NOMO-1 treated with dmso at 0.1 percent for 144 hours (cell line): ENCODE measurements around the gene ATMIN.

Experiments
- DNase-seq: peaks from one replicate; lab custom pipeline; 2025; ENCODE audit not compliant: unreplicated experiment; lab: John Stamatoyannopoulos, UW

ATMIN gene

GRCh38 chr16:81035398-81035974 is at the start of gene ATMIN:
ATMIN (plus strand) TSS chr16:81035842; CDS start chr16:81035871, 29 bp downstream.
- DNase-seq, result peak; percentile 67

- DNase-seq, result no peak
Observed at GRCh38 chr16:80986557-80986956, 49.1 kb upstream of the ATMIN start.

- DNase-seq, result no peak
Observed at GRCh38 chr16:80988756-80989155, 46.9 kb upstream of the ATMIN start.

GRCh38 chr16:80989801-80990200 is 45.8 kb upstream of the ATMIN start:
- DNase-seq, result no peak

GRCh38 chr16:80990577-80990976 is 45.1 kb upstream of the ATMIN start:
- DNase-seq, result no peak

GRCh38 chr16:80990978-80991377 is 44.7 kb upstream of the ATMIN start:
- no peak for DNase-seq

GRCh38 chr16:80991792-80992430 is 43.7 kb upstream of the ATMIN start:
- no peak for DNase-seq

- DNase-seq, result no peak
Observed at GRCh38 chr16:80992676-80993293, 42.9 kb upstream of the ATMIN start.

GRCh38 chr16:80993307-80993706 is 42.3 kb upstream of the ATMIN start:
- DNase-seq, result no peak

- DNase-seq, result no peak
Observed at GRCh38 chr16:80993834-80994233, 41.8 kb upstream of the ATMIN start.

GRCh38 chr16:80994451-80994850 is 41.2 kb upstream of the ATMIN start:
- no peak for DNase-seq

GRCh38 chr16:80996688-80997138 is 38.9 kb upstream of the ATMIN start:
- DNase-seq, result no peak

- DNase-seq, result no peak
Observed at GRCh38 chr16:80997139-80997798, 38.4 kb upstream of the ATMIN start.

GRCh38 chr16:80997964-80998620 is 37.5 kb upstream of the ATMIN start:
- no peak for DNase-seq

GRCh38 chr16:81000873-81001272 is 34.8 kb upstream of the ATMIN start:
- DNase-seq, result no peak

GRCh38 chr16:81001330-81001729 is 34.3 kb upstream of the ATMIN start:
- DNase-seq, result no peak

GRCh38 chr16:81003064-81003463 is 32.6 kb upstream of the ATMIN start:
- DNase-seq, result no peak

GRCh38 chr16:81003610-81004460 is 31.8 kb upstream of the ATMIN start:
- DNase-seq, result no peak

GRCh38 chr16:81004646-81005353 is 30.8 kb upstream of the ATMIN start:
- DNase-seq, result peak; percentile 20

- DNase-seq, result no peak
Observed at GRCh38 chr16:81005610-81006161, 30.0 kb upstream of the ATMIN start.
